Parathyroid adenoma (tissue), 2 donors: ENCODE data around the gene JCHAIN.
"Not testable (repeated sequence)": the region's sequence is repeated elsewhere in the genome, so short reads cannot be mapped to it uniquely, and the experiment has no call there.

Experiments
- H2AFZ ChIP-seq: fragments of 300-600 bp; sonication (generic); one replicate; pipeline ENCODE4 v1.7.0; 2017; ENCODE audit warnings: antibody characterized with exemption, mild to moderate bottlenecking
- H3K27ac ChIP-seq: fragments of 300-600 bp; sonication (generic); one replicate; pipeline ENCODE4 v1.7.0; 2017
- H3K27me3 ChIP-seq: fragments of 300-600 bp; sonication (generic); one replicate; pipeline ENCODE4 v1.7.0; 2017; ENCODE audit warnings: low read length; ENCODE audit not compliant: control insufficient read depth, insufficient read depth
- H3K36me3 ChIP-seq: fragments of 300-600 bp; sonication (generic); one replicate; pipeline ENCODE4 v1.7.0; 2017; ENCODE audit warnings: low read length; ENCODE audit not compliant: control insufficient read depth, insufficient read depth
- H3K4me1 ChIP-seq: fragments of 300-600 bp; sonication (generic); one replicate; pipeline ENCODE4 v1.7.0; 2017; ENCODE audit warnings: control low read depth
- H3K4me2 ChIP-seq: fragments of 300-600 bp; sonication (generic); one replicate; pipeline ENCODE4 v1.7.0; 2017; ENCODE audit warnings: low read length
- H3K4me3 ChIP-seq: fragments of 300-600 bp; sonication (generic); one replicate; pipeline ENCODE4 v1.7.0; 2017; ENCODE audit warnings: low read depth, low read length
- H3K79me2 ChIP-seq: fragments of 300-600 bp; sonication (generic); one replicate; pipeline ENCODE4 v1.7.0; 2017; ENCODE audit warnings: control low read depth
- H3K9ac ChIP-seq: fragments of 300-600 bp; sonication (generic); one replicate; pipeline ENCODE4 v1.7.0; 2017; ENCODE audit warnings: mild to moderate bottlenecking
- H3K9me3 ChIP-seq: fragments of 300-600 bp; sonication (generic); one replicate; pipeline ENCODE4 v1.7.0; 2017; ENCODE audit warnings: low read length; ENCODE audit not compliant: control insufficient read depth
- CTCF ChIP-seq: fragments of 300-600 bp; sonication (generic); IDR thresholded peaks from one replicate; pipeline ENCODE4 v1.7.0; 2017; ENCODE audit warnings: antibody characterized with exemption, mild to moderate bottlenecking
- donor health status: primary hyperparathyroidism.

JCHAIN gene

GRCh38 chr4:70703619-70704214 is 37.4 kb upstream of the JCHAIN start:
- TF ChIP-seq CTCF = no peak
- Histone ChIP-seq H3K79me2 (no peaks in the 10 kb centered on the region), H3K9me3 (no peaks in the 10 kb centered on the region), H2AFZ (peak overlapping the region; percentile 95), H3K4me3 (peak overlapping the region; percentile 58), H3K27me3 (no peaks in the 10 kb centered on the region), H3K9ac (no peak overlapping the region), H3K4me1 (peaks cover 9% of the 10 kb centered on the region), H3K27ac (peak overlapping the region; percentile 91), H3K36me3 (no peaks in the 10 kb centered on the region), H3K4me2 (peak overlapping the region; percentile 68)

- H3K27me3 ChIP-seq, H3K9me3 ChIP-seq, H3K4me1 ChIP-seq, H3K4me3 ChIP-seq, H3K9ac ChIP-seq, H3K36me3 ChIP-seq, H3K27ac ChIP-seq, H2AFZ ChIP-seq, H3K4me2 ChIP-seq, H3K79me2 ChIP-seq: not testable (repeated sequence)
These were observed 36.3 kb upstream of the JCHAIN start for GRCh38 chr4:70702592-70702991.

- Histone ChIP-seq H3K27ac (no peak overlapping the region), H3K4me1 (peaks cover 3% of the 10 kb centered on the region), H3K79me2 (no peaks in the 10 kb centered on the region), H3K9me3 (no peaks in the 10 kb centered on the region), H3K36me3 (no peaks in the 10 kb centered on the region), H3K4me3 (no peak overlapping the region), H3K4me2 (no peak overlapping the region), H3K9ac (no peak overlapping the region), H3K27me3 (no peaks in the 10 kb centered on the region), H2AFZ (no peak overlapping the region)
- no peak for TF ChIP-seq CTCF
These were observed 35.0 kb upstream of the JCHAIN start for GRCh38 chr4:70701271-70701670.

- Histone ChIP-seq H3K4me2 (no peak overlapping the region), H3K9me3 (no peaks in the 10 kb centered on the region), H2AFZ (no peak overlapping the region), H3K79me2 (no peaks in the 10 kb centered on the region), H3K4me1 (peaks cover 3% of the 10 kb centered on the region), H3K27me3 (no peaks in the 10 kb centered on the region), H3K36me3 (no peaks in the 10 kb centered on the region), H3K4me3 (no peak overlapping the region), H3K27ac (no peak overlapping the region), H3K9ac (no peak overlapping the region)
- TF ChIP-seq CTCF = no peak
These were observed 34.4 kb upstream of the JCHAIN start for GRCh38 chr4:70700712-70701111.

- not testable (repeated sequence) for H3K9ac ChIP-seq, H3K4me3 ChIP-seq, H3K79me2 ChIP-seq, H3K9me3 ChIP-seq, H2AFZ ChIP-seq, H3K4me1 ChIP-seq, H3K27me3 ChIP-seq, H3K4me2 ChIP-seq, H3K27ac ChIP-seq, H3K36me3 ChIP-seq
These were observed 32.1 kb upstream of the JCHAIN start for GRCh38 chr4:70698435-70698834.

GRCh38 chr4:70694633-70695032 is 28.3 kb upstream of the JCHAIN start:
- H3K4me3 ChIP-seq, H3K9ac ChIP-seq, H3K4me2 ChIP-seq, H3K36me3 ChIP-seq, H3K27me3 ChIP-seq, H3K9me3 ChIP-seq, H3K4me1 ChIP-seq, H3K27ac ChIP-seq, H2AFZ ChIP-seq, H3K79me2 ChIP-seq: not testable (repeated sequence)
